Motor neuron (in vitro differentiated cells): Measurements from ENCODE around the gene ERFL. TPM values are rescaled to one million over a fixed set of nuclear protein-coding genes. Genes with fewer than 3 reads are reported as not detected.

Experiments used
- ATAC-seq, 8 experiments: fragments of 200-7000 bp; cut with Tn5 transposase; replicated peaks in 6 of 8; 2 replicates each; pipeline ENCODE4 v1.8.0; 2021; ENCODE audit warnings: mild to moderate bottlenecking in 8 of 8, moderate library complexity in 8 of 8
- H3K27ac ChIP-seq, 2 donors: fragments of 250-450 bp; sonication (Bioruptor Pico); 2 replicates each; pipeline ENCODE4 v1.9.0; 2021; ENCODE audit warnings: antibody characterized with exemption in 2 of 2, mild to moderate bottlenecking in 2 of 2, moderate library complexity in 1 of 2
- H3K4me1 ChIP-seq, 2 donors: fragments of 250-450 bp; sonication (Bioruptor Pico); replicated peaks in 1 of 2; 2 replicates each; pipeline ENCODE4 v1.6.1; 2021; ENCODE audit warnings: antibody characterized with exemption in 2 of 2, mild to moderate bottlenecking in 2 of 2, moderate library complexity in 1 of 2
- H3K4me3 ChIP-seq, 5 donors: fragments of 250-450 bp; sonication (Bioruptor Pico); 2 replicates each; pipeline ENCODE4 v1.9.0; 2021; ENCODE audit warnings: antibody characterized with exemption in 5 of 5, mild to moderate bottlenecking in 5 of 5, moderate library complexity in 4 of 5
- WGBS, 10 experiments: fragments of 450-650 bp; shearing (Covaris generic); methylation state at CpG; one replicate each; pipeline ENCODE4 v1.0.0; 2022; 5-methylcytosine and 5-hydroxymethylcytosine counted together
- in situ Hi-C, 9 experiments: fragments of 400-800 bp; cut with MboI; loops; one replicate each; pipeline ENCODE4 v1.15.0; 2021; ENCODE audit warnings: low sequenced_read_pairs in 9 of 9, low pct_unique_long_range_greater_than_20kb in 2 of 9; ENCODE audit not compliant: unreplicated experiment in 9 of 9
- total RNA-seq, 8 experiments: library from RNA; unstranded; fragments of 300-600 nt; gene quantifications; 2 replicates each; pipeline versions ENCODE4 v1.2.3 to v1.2.4, GENCODE V29; 2022

Gene ERFL
- total RNA-seq, 8 experiments from 2014 or later, result 0.25 to 1.8 (median 0.59) TPM

- no peaks in the 10 kb centered on the region for H3K4me1 ChIP-seq
- in situ Hi-C loops, result no loop called here
- H3K4me3 ChIP-seq, result no peak overlapping the region
- ATAC-seq, result no peak
- 82 to 100% (median 93%) methylated on average over 1 to 3 of the region's 30 CpGs; no CpG with 5 or more reads in 7 of the 10 experiments for WGBS, 10 experiments
- H3K27ac ChIP-seq, result no peak overlapping the region
Observed at GRCh38 chr19:41904118-41904870, 24.0 kb downstream of the ERFL start.

- 82 to 100% (median 91%) methylated on average over 2 to 7 of the region's 19 CpGs; no CpG with 5 or more reads in 4 of the 10 experiments for WGBS, 10 experiments
- H3K4me1 ChIP-seq, result no peaks in the 10 kb centered on the region
- no peak overlapping the region for H3K27ac ChIP-seq
- no peak overlapping the region for H3K4me3 ChIP-seq
- in situ Hi-C loops, result no loop called here
- ATAC-seq, result no peak
Observed at GRCh38 chr19:41903193-41903953, 24.9 kb downstream of the ERFL start.

- WGBS, 10 experiments, result 91 to 100% (median 98%) methylated on average over 1 to 13 of the region's 17 CpGs; no CpG with 5 or more reads in 6 of the 10 experiments
- ATAC-seq, result no peak
- H3K27ac ChIP-seq, result no peak overlapping the region
- no peak overlapping the region for H3K4me3 ChIP-seq
- H3K4me1 ChIP-seq, result no peaks in the 10 kb centered on the region
- in situ Hi-C loops, result no loop called here
Observed at GRCh38 chr19:41902594-41902993, 25.7 kb downstream of the ERFL start.

GRCh38 chr19:41901707-41902360, 26.4 kb downstream of the ERFL start:
- WGBS, 10 experiments, result 84 to 100% (median 99%) methylated on average over 2 to 7 of the region's 21 CpGs; no CpG with 5 or more reads in 6 of the 10 experiments
- no peaks in the 10 kb centered on the region for H3K4me1 ChIP-seq
- no peak overlapping the region for H3K4me3 ChIP-seq
- ATAC-seq, result no peak
- in situ Hi-C loops, result no loop called here
- H3K27ac ChIP-seq, result no peak overlapping the region

GRCh38 chr19:41898235-41898634, 30.0 kb downstream of the ERFL start:
- Histone ChIP-seq H3K4me3 (no peak overlapping the region), H3K4me1 (no peaks in the 10 kb centered on the region), H3K27ac (no peak overlapping the region)
- WGBS, 10 experiments, result 20 to 100% (median 95%) methylated on average over 1 to 8 of the region's 15 CpGs; no CpG with 5 or more reads in 2 of the 10 experiments
- in situ Hi-C loops, result no loop called here
- ATAC-seq, result no peak

- in situ Hi-C loops, result no loop called here
- WGBS, 10 experiments, result 75 to 100% (median 94%) methylated on average over 1 to 8 of the region's 24 CpGs; no CpG with 5 or more reads in 6 of the 10 experiments
- Histone ChIP-seq H3K4me1 (no peaks in the 10 kb centered on the region), H3K27ac (no peak overlapping the region), H3K4me3 (no peak overlapping the region)
- no peak for ATAC-seq
Observed at GRCh38 chr19:41897820-41898219, 30.4 kb downstream of the ERFL start.

GRCh38 chr19:41897181-41897580, 31.1 kb downstream of the ERFL start:
- H3K4me1 ChIP-seq, result no peaks in the 10 kb centered on the region
- in situ Hi-C loops, result no loop called here
- H3K27ac ChIP-seq, result no peak overlapping the region
- no CpG with 5 or more reads among the region's 3 CpGs for WGBS, 10 experiments
- no peak overlapping the region for H3K4me3 ChIP-seq
- peak in 1 of 8 experiments; percentile 9 for ATAC-seq

- ATAC-seq, result no peak
- in situ Hi-C loops, result no loop called here
- Histone ChIP-seq H3K4me1 (no peaks in the 10 kb centered on the region), H3K4me3 (no peak overlapping the region), H3K27ac (no peak overlapping the region)
- no CpG with 5 or more reads among the region's 1 CpG for WGBS, 10 experiments
Observed at GRCh38 chr19:41896581-41896942, 31.7 kb downstream of the ERFL start.

- peak in 6 of 8 experiments; percentile 20 to 81 (median 36) for ATAC-seq
- WGBS, 10 experiments, result 50 to 100% (median 83%) methylated on average over 1 to 4 of the region's 19 CpGs; no CpG with 5 or more reads in 2 of the 10 experiments
- in situ Hi-C loops, result no loop called here
Observed at GRCh38 chr19:41895745-41896580, 32.3 kb downstream of the ERFL start.

GRCh38 chr19:41894350-41894749, 33.9 kb downstream of the ERFL start:
- WGBS, 10 experiments, result 75 to 93% (median 84%) methylated on average over 1 to 7 of the region's 14 CpGs; no CpG with 5 or more reads in 4 of the 10 experiments
- in situ Hi-C loops, result no loop called here
- ATAC-seq, result peak in 1 of 8 experiments; percentile 1
- Histone ChIP-seq H3K4me3 (no peak overlapping the region), H3K27ac (no peak overlapping the region), H3K4me1 (no peaks in the 10 kb centered on the region)

More at GRCh38 chr19:41895745-41896580, 32.3 kb downstream of the ERFL start:
- Histone ChIP-seq H3K4me1 (no peaks in the 10 kb centered on the region), H3K27ac (no peak overlapping the region), H3K4me3 (no peak overlapping the region)

GRCh38 chr19:41893899-41894298, 34.4 kb downstream of the ERFL start:
- no peaks in the 10 kb centered on the region for H3K4me1 ChIP-seq
- H3K27ac ChIP-seq, result no peak overlapping the region
- WGBS, 10 experiments, result 94 to 100% (median 95%) methylated on average over 2 to 4 of the region's 6 CpGs; no CpG with 5 or more reads in 7 of the 10 experiments
- H3K4me3 ChIP-seq, result no peak overlapping the region
- in situ Hi-C loops, result no loop called here
- ATAC-seq, result peak in 3 of 8 experiments; percentile 5 to 26 (median 8)

GRCh38 chr19:41892173-41892902, 35.9 kb downstream of the ERFL start:
- in situ Hi-C loops, result no loop called here
- H3K4me3 ChIP-seq, result no peak overlapping the region
- WGBS, 10 experiments, result 80 to 93% (median 88%) methylated on average over 2 to 5 of the region's 34 CpGs; no CpG with 5 or more reads in 6 of the 10 experiments
- H3K4me1 ChIP-seq, result no peaks in the 10 kb centered on the region
- no peak overlapping the region for H3K27ac ChIP-seq
- no peak for ATAC-seq
